ENCODE measurements around the gene PLA2G12B.

DNA sequence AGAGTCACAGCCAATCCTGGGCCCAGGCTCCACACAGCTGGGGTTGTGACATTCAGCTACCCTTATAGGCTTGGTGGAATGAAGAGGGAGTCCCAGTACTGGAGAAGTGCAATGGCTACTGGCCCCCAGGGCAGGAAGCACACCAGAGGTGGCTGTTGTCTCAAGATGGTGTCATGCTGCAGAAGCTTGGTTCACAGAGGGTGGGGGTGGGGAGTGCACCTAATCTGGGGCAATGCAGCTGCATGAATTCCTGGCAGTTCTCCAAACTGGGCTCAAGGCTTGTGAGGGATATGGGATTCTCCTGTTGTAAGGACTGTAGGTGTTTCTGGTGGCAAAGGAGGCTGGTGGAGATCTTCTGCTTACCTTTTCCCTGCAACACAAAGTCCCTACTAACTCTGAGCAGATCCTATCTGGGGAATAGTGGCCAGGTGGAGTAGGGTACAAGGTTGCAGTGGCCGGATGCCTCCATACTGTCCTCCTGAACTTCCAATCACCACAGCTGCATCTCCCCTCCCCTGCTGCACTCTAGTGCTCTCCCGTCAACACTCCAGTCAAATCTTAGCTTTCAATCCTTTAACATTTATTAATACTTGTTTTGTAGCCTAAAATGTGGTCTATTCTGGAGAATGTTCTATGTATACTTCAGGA is 27.4 kb upstream of the PLA2G12B start:
- TF ChIP-seq POLR2A (IDR thresholded peaks at IDR 0.05; ENCODE audit: control extremely low read depth in 1 of 2, low read depth in 2 of 2, low read length in 2 of 2), result no peak
- TF ChIP-seq, protein P1, sequence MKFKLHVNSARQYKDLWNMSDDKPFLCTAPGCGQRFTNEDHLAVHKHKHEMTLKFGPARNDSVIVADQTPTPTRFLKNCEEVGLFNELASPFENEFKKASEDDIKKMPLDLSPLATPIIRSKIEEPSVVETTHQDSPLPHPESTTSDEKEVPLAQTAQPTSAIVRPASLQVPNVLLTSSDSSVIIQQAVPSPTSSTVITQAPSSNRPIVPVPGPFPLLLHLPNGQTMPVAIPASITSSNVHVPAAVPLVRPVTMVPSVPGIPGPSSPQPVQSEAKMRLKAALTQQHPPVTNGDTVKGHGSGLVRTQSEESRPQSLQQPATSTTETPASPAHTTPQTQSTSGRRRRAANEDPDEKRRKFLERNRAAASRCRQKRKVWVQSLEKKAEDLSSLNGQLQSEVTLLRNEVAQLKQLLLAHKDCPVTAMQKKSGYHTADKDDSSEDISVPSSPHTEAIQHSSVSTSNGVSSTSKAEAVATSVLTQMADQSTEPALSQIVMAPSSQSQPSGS (IDR thresholded peaks at IDR 0.05; ENCODE audit: low read length), result no peak
- no peak for TF ChIP-seq SP1 (IDR thresholded peaks at IDR 0.05; ENCODE audit: low read depth, low read length)
- TF ChIP-seq, protein P2, sequence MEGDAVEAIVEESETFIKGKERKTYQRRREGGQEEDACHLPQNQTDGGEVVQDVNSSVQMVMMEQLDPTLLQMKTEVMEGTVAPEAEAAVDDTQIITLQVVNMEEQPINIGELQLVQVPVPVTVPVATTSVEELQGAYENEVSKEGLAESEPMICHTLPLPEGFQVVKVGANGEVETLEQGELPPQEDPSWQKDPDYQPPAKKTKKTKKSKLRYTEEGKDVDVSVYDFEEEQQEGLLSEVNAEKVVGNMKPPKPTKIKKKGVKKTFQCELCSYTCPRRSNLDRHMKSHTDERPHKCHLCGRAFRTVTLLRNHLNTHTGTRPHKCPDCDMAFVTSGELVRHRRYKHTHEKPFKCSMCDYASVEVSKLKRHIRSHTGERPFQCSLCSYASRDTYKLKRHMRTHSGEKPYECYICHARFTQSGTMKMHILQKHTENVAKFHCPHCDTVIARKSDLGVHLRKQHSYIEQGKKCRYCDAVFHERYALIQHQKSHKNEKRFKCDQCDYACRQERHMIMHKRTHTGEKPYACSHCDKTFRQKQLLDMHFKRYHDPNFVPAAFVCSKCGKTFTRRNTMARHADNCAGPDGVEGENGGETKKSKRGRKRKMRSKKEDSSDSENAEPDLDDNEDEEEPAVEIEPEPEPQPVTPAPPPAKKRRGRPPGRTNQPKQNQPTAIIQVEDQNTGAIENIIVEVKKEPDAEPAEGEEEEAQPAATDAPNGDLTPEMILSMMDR (IDR thresholded peaks at IDR 0.05; ENCODE audit: control extremely low read depth in 1 of 3, insufficient read depth in 1 of 3, low read depth in 1 of 3, low read length in 3 of 3), result no peak
- no peak for TF ChIP-seq POLR2AphosphoS5 (IDR thresholded peaks at IDR 0.05; ENCODE audit: low read depth, low read length)
- no peak for TF ChIP-seq RFX5 (IDR thresholded peaks at IDR 0.05; ENCODE audit: borderline replicate concordance, low read depth, low read length)
- TF ChIP-seq FOSL1 (IDR thresholded peaks at IDR 0.05; ENCODE audit: insufficient read depth, low read depth, low read length), result no peak
- no peak for TF ChIP-seq GABPA (IDR thresholded peaks at IDR 0.05; ENCODE audit: borderline replicate concordance, insufficient read depth, low read length)
- no peak for TF ChIP-seq SUZ12 (IDR thresholded peaks at IDR 0.05; ENCODE audit: low read length)
- TF ChIP-seq ZNF274 (IDR thresholded peaks at IDR 0.05; ENCODE audit: borderline replicate concordance, extremely low read depth, low read length), result no peak
- no peak for TF ChIP-seq SIRT6 (IDR thresholded peaks at IDR 0.05; ENCODE audit: low read length)
- no peak for TF ChIP-seq POU5F1 (IDR thresholded peaks at IDR 0.05; ENCODE audit: low read depth, low read length)

Data from H1 (cell line).